HEK293T (cell line): ENCODE measurements around the gene PRSS2.

Experiments
- CTCF ChIA-PET: fragments of 350-600 bp; formaldehyde crosslinking; extraction: SDS; loops from one replicate; lab custom pipeline; 2021; ENCODE audit warnings: antibody characterized with exemption, inconsistent platforms; lab: Yijun Ruan, JAX
- POLR2A ChIA-PET: fragments of 350-600 bp; formaldehyde crosslinking; extraction: SDS; loops from one replicate; lab custom pipeline; 2020; ENCODE audit warnings: antibody characterized with exemption, inconsistent platforms; lab: Yijun Ruan, JAX
- DNase-seq: peaks from one replicate; pipeline ENCODE4 v3.0.0; 2012; ENCODE audit warnings: mixed read lengths; ENCODE audit errors: extremely low spot score
- ARNT ChIP-seq: fragments of 450-650 bp; IDR thresholded peaks from 2 replicates; pipeline ENCODE4 v1.6.1; 2017; ENCODE audit warnings: mild to moderate bottlenecking
- BHLHE40 ChIP-seq: fragments of 450-650 bp; IDR thresholded peaks from 2 replicates; pipeline ENCODE4 v1.6.1; 2016; ENCODE audit warnings: mild to moderate bottlenecking, moderate library complexity, borderline replicate concordance
- CTBP1 ChIP-seq: fragments of 450-650 bp; IDR thresholded peaks from 2 replicates; pipeline ENCODE4 v1.6.1; 2016; ENCODE audit warnings: borderline replicate concordance
- ELF4 ChIP-seq: fragments of 450-650 bp; IDR thresholded peaks from 2 replicates; pipeline ENCODE4 v1.6.1; 2017; ENCODE audit warnings: antibody characterized with exemption
- FOXA1 ChIP-seq: fragments of 450-650 bp; IDR thresholded peaks from 2 replicates; pipeline ENCODE4 v1.6.1; 2016; ENCODE audit warnings: mild to moderate bottlenecking
- FOXK2 ChIP-seq: fragments of 450-650 bp; IDR thresholded peaks from 2 replicates; pipeline ENCODE4 v1.6.1; 2016; ENCODE audit warnings: mild to moderate bottlenecking
- FOXM1 ChIP-seq: fragments of 450-650 bp; IDR thresholded peaks from 2 replicates; pipeline ENCODE4 v1.6.1; 2017; ENCODE audit warnings: mild to moderate bottlenecking, borderline replicate concordance
- HDGF ChIP-seq: fragments of 450-650 bp; IDR thresholded peaks from 2 replicates; pipeline ENCODE4 v1.6.1; 2017; ENCODE audit warnings: antibody characterized with exemption, borderline replicate concordance
- L3MBTL2 ChIP-seq: fragments of 450-650 bp; conservative IDR thresholded peaks from 2 replicates; pipeline ENCODE4 v1.6.1; 2016; ENCODE audit warnings: mild to moderate bottlenecking
- LEF1 ChIP-seq: fragments of 450-650 bp; IDR thresholded peaks from 2 replicates; pipeline ENCODE4 v1.6.1; 2017; ENCODE audit warnings: mild to moderate bottlenecking, borderline replicate concordance
- NFRKB ChIP-seq: fragments of 450-650 bp; IDR thresholded peaks from 2 replicates; pipeline ENCODE4 v1.6.1; 2016; ENCODE audit warnings: mild to moderate bottlenecking, moderate library complexity
- SP1 ChIP-seq: fragments of 450-650 bp; IDR thresholded peaks from 2 replicates; pipeline ENCODE4 v1.6.1; 2017
- SUZ12 ChIP-seq: fragments of 450-650 bp; IDR thresholded peaks from 2 replicates; pipeline ENCODE4 v1.6.1; 2016; ENCODE audit warnings: mild to moderate bottlenecking
- TARDBP ChIP-seq: fragments of 450-650 bp; IDR thresholded peaks from 2 replicates; pipeline ENCODE4 v1.6.1; 2016
- ZNF384 ChIP-seq: fragments of 450-650 bp; IDR thresholded peaks from 2 replicates; pipeline ENCODE4 v1.6.1; 2016
- TF ChIP-seq, protein P1 (sequence below): fragments of 450-650 bp; IDR thresholded peaks from 2 replicates; pipeline ENCODE4 v1.6.1; 2016

The PRSS2 gene

DNA sequence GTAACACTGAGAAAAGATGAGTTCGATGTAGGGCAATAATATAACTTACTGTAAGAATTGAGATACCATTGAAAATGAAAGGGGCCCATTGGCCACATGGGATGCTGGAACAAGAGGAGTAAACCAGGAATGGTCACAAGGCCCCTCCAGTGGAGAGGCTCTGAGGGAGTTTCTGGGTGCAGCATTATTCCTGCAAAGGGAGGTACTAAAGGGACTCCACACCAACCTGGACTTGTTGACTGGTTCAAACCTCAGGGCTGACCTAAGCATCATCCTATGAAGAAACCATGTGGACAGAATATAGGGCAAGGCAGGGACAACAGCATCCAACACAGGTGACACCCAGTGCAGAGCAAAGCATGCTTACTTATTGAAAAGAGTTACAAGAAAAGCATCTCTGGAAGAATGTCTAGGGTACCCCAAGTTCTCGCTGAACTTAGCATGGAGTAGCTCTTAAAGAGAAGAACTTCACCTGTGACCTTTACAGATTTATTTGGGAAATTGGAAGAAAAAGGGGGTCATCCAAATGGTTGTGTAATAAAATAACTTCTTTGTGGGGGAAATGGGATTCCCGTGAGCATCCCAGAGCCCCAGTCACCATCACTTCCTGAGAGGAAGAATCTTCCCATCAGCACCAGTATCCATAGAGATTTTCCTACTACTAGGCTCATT lies 34.7 kb downstream of the PRSS2 start:
- no peak for DNase-seq
- CTCF ChIA-PET, result interaction anchor here (0.7 kb wide), 1 partner anchor 202 kb away, joined by 3 read pairs; no protein-coding TSS in a partner anchor
- TF ChIP-seq SP1, result no peak
- TF ChIP-seq ZNF384, result no peak
- no peak for TF ChIP-seq ARNT
- TF ChIP-seq ELF4, result no peak
- no peak for TF ChIP-seq LEF1
- no peak for TF ChIP-seq FOXA1
- TF ChIP-seq TARDBP, result no peak
- TF ChIP-seq SUZ12, result no peak
- TF ChIP-seq, protein P1, sequence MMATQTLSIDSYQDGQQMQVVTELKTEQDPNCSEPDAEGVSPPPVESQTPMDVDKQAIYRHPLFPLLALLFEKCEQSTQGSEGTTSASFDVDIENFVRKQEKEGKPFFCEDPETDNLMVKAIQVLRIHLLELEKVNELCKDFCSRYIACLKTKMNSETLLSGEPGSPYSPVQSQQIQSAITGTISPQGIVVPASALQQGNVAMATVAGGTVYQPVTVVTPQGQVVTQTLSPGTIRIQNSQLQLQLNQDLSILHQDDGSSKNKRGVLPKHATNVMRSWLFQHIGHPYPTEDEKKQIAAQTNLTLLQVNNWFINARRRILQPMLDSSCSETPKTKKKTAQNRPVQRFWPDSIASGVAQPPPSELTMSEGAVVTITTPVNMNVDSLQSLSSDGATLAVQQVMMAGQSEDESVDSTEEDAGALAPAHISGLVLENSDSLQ, result no peak
- TF ChIP-seq BHLHE40, result no peak
- TF ChIP-seq NFRKB, result no peak
- TF ChIP-seq L3MBTL2, result no peak
- TF ChIP-seq CTBP1, result no peak
- TF ChIP-seq FOXK2, result no peak
- TF ChIP-seq HDGF, result no peak
- POLR2A ChIA-PET, result no interaction called here

DNA sequence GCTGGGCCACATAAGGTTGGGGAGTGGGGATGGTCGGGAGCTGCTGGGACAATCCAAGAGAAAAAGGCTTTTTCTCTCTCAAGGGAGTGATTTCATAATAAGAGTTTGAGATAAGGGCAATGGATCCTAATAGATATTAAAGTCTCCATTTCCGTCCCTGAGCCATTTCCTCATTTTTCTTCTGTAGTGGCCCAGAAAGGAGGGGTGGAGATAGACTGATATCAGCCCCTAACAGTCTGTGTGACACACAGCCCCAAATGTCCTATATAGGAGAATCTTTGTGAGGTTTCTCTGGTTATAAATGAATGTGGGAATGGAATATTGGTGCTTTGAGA lies 35.2 kb downstream of the PRSS2 start:
- DNase-seq, result no peak
- ChIA-PET CTCF (interaction anchor here (0.7 kb wide), 1 partner anchor 203 kb away, joined by 3 read pairs; no protein-coding TSS in a partner anchor), POLR2A (no interaction called here)
- no peak for TF ChIP-seq NFRKB

DNA sequence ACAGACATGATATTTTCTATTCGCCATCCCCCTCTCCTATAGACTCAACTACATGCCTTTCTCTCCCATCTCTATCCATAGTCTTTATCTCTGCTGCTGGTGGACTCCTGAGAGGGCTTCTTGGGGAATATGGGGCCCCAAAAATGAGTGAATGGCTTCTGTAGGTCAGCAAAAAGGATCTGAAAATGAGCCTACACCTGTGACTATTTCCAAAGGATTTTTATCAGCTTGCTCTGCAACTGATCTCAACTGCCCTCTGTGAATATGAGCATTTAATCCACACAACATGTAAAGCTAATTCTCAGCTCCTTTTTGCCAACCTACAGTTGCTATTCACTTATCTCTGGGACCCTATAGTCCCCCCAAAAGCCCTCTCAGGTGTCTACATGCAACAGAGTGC lies 36.2 kb downstream of the PRSS2 start:
- CTCF ChIA-PET, result interaction anchor here (1.1 kb wide), 1 partner anchor 24 kb away, joined by 4 read pairs; no protein-coding TSS in a partner anchor
- POLR2A ChIA-PET, result no interaction called here
- no peak for DNase-seq
- no peak for TF ChIP-seq BHLHE40
- TF ChIP-seq SUZ12, result no peak
- TF ChIP-seq FOXA1, result no peak
- TF ChIP-seq, protein P1, result no peak

DNA sequence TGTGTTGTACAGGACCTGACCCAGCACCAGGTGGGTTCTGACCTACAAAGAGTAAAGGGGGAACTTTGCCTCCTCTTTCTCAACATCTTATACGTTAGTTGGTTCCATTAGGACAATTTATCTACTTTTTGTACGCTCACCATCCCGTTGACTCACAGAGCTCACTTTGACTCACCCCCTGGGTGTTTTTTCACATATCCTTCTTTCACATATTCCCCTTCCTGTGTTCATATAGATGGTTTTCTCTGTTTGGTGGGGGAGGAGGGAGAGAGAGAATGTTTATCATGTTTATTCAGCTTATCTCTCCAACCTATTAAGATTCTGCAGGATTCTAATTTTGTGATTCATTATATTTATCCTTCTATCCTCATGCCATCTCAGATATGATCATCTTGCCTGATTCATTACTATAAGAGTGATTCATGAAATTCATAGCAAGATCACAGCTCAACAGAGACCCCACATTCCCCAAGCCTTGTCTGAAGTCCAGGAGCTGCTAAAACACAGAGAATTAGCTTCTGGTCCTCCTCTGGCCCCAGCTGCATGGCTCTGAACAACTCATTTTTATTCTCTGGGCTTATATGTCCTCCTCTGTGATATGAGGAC lies 37.2 kb downstream of the PRSS2 start:
- ChIA-PET POLR2A (no interaction called here), CTCF (interaction anchor here (0.6 to 0.7 kb wide), 2 partner anchors 182 to 286 kb away, joined by 3 to 4 read pairs; no protein-coding TSS in a partner anchor)
- TF ChIP-seq, protein P1, result no peak
- no peak for TF ChIP-seq NFRKB
- TF ChIP-seq LEF1, result no peak
- TF ChIP-seq FOXK2, result no peak
- no peak for TF ChIP-seq HDGF
- TF ChIP-seq FOXA1, result no peak
- TF ChIP-seq BHLHE40, result no peak
- no peak for TF ChIP-seq ARNT
- TF ChIP-seq ZNF384, result no peak
- DNase-seq, result no peak

DNA sequence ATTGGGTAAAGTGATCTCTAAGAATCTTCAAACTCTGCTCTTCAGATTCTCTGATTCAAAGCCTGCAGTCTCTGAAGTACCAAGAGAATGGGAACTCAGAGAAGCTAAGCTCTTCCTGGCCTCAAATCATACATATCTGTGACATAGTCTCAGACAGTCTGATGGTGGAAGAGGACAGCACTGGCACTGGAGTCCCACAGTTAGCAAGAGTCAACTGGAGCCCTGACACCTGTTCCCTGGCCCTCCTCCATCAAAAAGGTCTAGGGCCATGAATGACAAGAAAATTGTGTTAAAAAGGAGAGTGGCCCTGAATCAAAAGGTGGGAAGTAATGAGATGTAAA lies 37.7 kb downstream of the PRSS2 start:
- DNase-seq, result no peak
- TF ChIP-seq FOXA1 (no peak), TARDBP (no peak), ARNT (no peak), CTBP1 (no peak), SUZ12 (no peak), SP1 (no peak), NFRKB (no peak), ZNF384 (no peak), HDGF (no peak), BHLHE40 (no peak), L3MBTL2 (no peak), ELF4 (no peak), FOXM1 (no peak), FOXK2 (no peak), LEF1 (no peak)
- TF ChIP-seq, protein P1, result no peak
- POLR2A ChIA-PET, result no interaction called here
- CTCF ChIA-PET, result interaction anchor here (0.6 kb wide), 1 partner anchor 286 kb away, joined by 3 read pairs; no protein-coding TSS in a partner anchor
